LNCaP clone FGC (cell line): Measurements from ENCODE around the gene POLR3K.
A peak's percentile ranks its signal among the peaks of the same experiment; 100 is the strongest.

ENCODE experiments used
- DNase-seq: peaks from one replicate; pipeline ENCODE4 v3.0.0-alpha.2; 2011; ENCODE audit warnings: low read depth
- H3K4me3 ChIP-seq: 2 replicates; pipeline ENCODE4 v1.5.1; 2011; ENCODE audit warnings: mild to moderate bottlenecking, low read depth, low read length, control low read depth
- CTCF ChIP-seq: IDR thresholded peaks from 2 replicates; pipeline ENCODE4 v1.5.1; 2012; ENCODE audit warnings: mild to moderate bottlenecking; ENCODE audit not compliant: control insufficient read depth, insufficient read depth; ENCODE audit errors: extremely low read depth

Gene POLR3K

GRCh38 chr16:78444-79150, 25.2 kb upstream of the POLR3K start:
- no peak for DNase-seq
- peak overlapping the region; percentile 74 for H3K4me3 ChIP-seq
- no peak for TF ChIP-seq CTCF

- no peak for TF ChIP-seq CTCF
- H3K4me3 ChIP-seq: peak within 1 kb of the TSS; percentile 74
- no peak for DNase-seq
Observed at GRCh38 chr16:77807-78443, 24.5 kb upstream of the POLR3K start, which contains the start of gene MPG. Gene MPG, plus strand, starts transcription at chr16:78225. Its CDS starts 85 bp downstream, at chr16:78310.

- H3K4me3 ChIP-seq: peak overlapping the region; percentile 74
- no peak for DNase-seq
- TF ChIP-seq CTCF: no peak
Observed at GRCh38 chr16:77273-77806, 23.9 kb upstream of the POLR3K start.

GRCh38 chr16:76535-77272, 23.3 kb upstream of the POLR3K start:
- DNase-seq: no peak
- H3K4me3 ChIP-seq: no peak overlapping the region; the same call in 1 of the 2 replicates
- no peak for TF ChIP-seq CTCF

- no peak for DNase-seq
- no peak overlapping the region for H3K4me3 ChIP-seq
- TF ChIP-seq CTCF: no peak
Observed at GRCh38 chr16:75580-76501, 22.4 kb upstream of the POLR3K start.

GRCh38 chr16:74747-75334, 21.4 kb upstream of the POLR3K start:
- DNase-seq: no peak
- H3K4me3 ChIP-seq: no peak overlapping the region
- no peak for TF ChIP-seq CTCF
